Stimulated activated naive CD8-positive, alpha-beta T cell treated with anti-CD3 and anti-CD28 coated beads, Interleukin-15, amount 100 ng/mL, for 72 hours (primary cell): Measurements from ENCODE around the gene BANP.
"Not testable (repeated sequence)": the region's sequence is repeated elsewhere in the genome, so short reads cannot be mapped to it uniquely, and the experiment has no call there.

Source experiments
- ATAC-seq: fragments of 150-1000 bp; cut with Tn5 transposase; 2 replicates; pipeline ENCODE4 v1.10.0; 2021; ENCODE audit warnings: mild to moderate bottlenecking, moderate library complexity
- DNase-seq, 2 donors: peaks; one replicate each; pipeline ENCODE4 v3.0.0; 2021 to 2022
- H3K27ac Mint-ChIP-seq, 2 donors: one replicate each; pipeline ENCODE4 v1.8.0; 2022; ENCODE audit warnings: mild to moderate bottlenecking in 2 of 2, mixed read lengths in 2 of 2, moderate library complexity in 2 of 2
- H3K27me3 Mint-ChIP-seq: one replicate; pipeline ENCODE4 v1.8.0; 2022; ENCODE audit warnings: mixed read lengths
- H3K4me1 Mint-ChIP-seq: one replicate; pipeline ENCODE4 v1.8.0; 2022; ENCODE audit warnings: mild to moderate bottlenecking, mixed read lengths
- H3K4me3 Mint-ChIP-seq, 2 donors: one replicate each; pipeline ENCODE4 v1.8.0; 2022; ENCODE audit warnings: mild to moderate bottlenecking in 2 of 2, mixed read lengths in 2 of 2, moderate library complexity in 1 of 2
- H3K9me3 Mint-ChIP-seq, 2 donors: one replicate each; pipeline ENCODE4 v1.8.0; 2022; ENCODE audit warnings: mixed read lengths in 2 of 2

BANP gene

GRCh38 chr16:88005181-88005581 is 53.9 kb downstream of the BANP start:
- H3K27ac Mint-ChIP-seq: no peak overlapping the region
- H3K4me1 Mint-ChIP-seq: peaks cover 5% of the 10 kb centered on the region
- H3K4me3 Mint-ChIP-seq: no peak overlapping the region
- H3K27me3 Mint-ChIP-seq: no peaks in the 10 kb centered on the region
- DNase-seq: no peak
- no peaks in the 10 kb centered on the region for H3K9me3 Mint-ChIP-seq
- no peak for ATAC-seq

GRCh38 chr16:88005968-88006367 is 54.7 kb downstream of the BANP start:
- H3K9me3 Mint-ChIP-seq: no peaks in the 10 kb centered on the region
- no peak overlapping the region for H3K4me3 Mint-ChIP-seq
- DNase-seq: no peak
- H3K27ac Mint-ChIP-seq: no peak overlapping the region
- peaks cover 5% of the 10 kb centered on the region for H3K4me1 Mint-ChIP-seq
- no peaks in the 10 kb centered on the region for H3K27me3 Mint-ChIP-seq
- ATAC-seq: no peak

DNA sequence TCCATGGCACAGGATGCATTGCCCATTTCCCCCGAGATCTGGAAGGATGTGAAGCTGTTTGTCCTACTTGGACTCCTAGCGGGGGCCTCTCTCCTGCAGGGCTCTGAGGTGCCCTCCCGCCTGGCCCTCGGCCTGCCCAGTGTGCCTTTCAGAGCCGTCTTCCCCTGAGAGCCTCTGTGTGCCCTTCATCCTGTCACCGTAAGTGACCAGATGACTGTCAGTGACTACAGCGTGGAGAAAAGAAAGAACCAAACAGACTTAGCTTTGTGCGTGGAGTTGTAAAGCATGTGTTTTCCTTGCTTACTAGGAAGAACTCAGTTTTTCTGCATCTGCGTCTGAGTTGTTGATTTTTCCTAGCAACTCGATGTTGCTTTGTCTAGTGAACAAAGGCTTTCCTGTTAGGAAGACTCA is 56.1 kb downstream of the BANP start:
- ATAC-seq: no peak
- peaks cover 5% of the 10 kb centered on the region for H3K4me1 Mint-ChIP-seq
- no peak for DNase-seq
- no peaks in the 10 kb centered on the region for H3K27me3 Mint-ChIP-seq
- H3K27ac Mint-ChIP-seq: no peak overlapping the region
- no peak overlapping the region for H3K4me3 Mint-ChIP-seq
- H3K9me3 Mint-ChIP-seq: no peaks in the 10 kb centered on the region

- no peak overlapping the region for H3K4me3 Mint-ChIP-seq
- no peak overlapping the region for H3K27ac Mint-ChIP-seq
- peaks cover 10% of the 10 kb centered on the region for H3K4me1 Mint-ChIP-seq
- ATAC-seq: no peak
- H3K27me3 Mint-ChIP-seq: no peaks in the 10 kb centered on the region
- no peak for DNase-seq
- no peaks in the 10 kb centered on the region for H3K9me3 Mint-ChIP-seq
Measured at GRCh38 chr16:88008840-88009239, 57.6 kb downstream of the BANP start.

GRCh38 chr16:88009563-88010342 is 58.5 kb downstream of the BANP start:
- no peak for DNase-seq
- H3K4me1 Mint-ChIP-seq: peaks cover 11% of the 10 kb centered on the region
- no peaks in the 10 kb centered on the region for H3K27me3 Mint-ChIP-seq
- H3K27ac Mint-ChIP-seq: peak overlapping the region in 1 of 2 donors; percentile 75
- H3K9me3 Mint-ChIP-seq: no peaks in the 10 kb centered on the region
- H3K4me3 Mint-ChIP-seq: no peak overlapping the region
- no peak for ATAC-seq

GRCh38 chr16:88010343-88010967 is 59.2 kb downstream of the BANP start:
- no peak for DNase-seq
- no peaks in the 10 kb centered on the region for H3K9me3 Mint-ChIP-seq
- no peak overlapping the region for H3K4me3 Mint-ChIP-seq
- no peak overlapping the region for H3K27ac Mint-ChIP-seq
- peaks cover 10% of the 10 kb centered on the region for H3K4me1 Mint-ChIP-seq
- no peak for ATAC-seq
- H3K27me3 Mint-ChIP-seq: no peaks in the 10 kb centered on the region

DNA sequence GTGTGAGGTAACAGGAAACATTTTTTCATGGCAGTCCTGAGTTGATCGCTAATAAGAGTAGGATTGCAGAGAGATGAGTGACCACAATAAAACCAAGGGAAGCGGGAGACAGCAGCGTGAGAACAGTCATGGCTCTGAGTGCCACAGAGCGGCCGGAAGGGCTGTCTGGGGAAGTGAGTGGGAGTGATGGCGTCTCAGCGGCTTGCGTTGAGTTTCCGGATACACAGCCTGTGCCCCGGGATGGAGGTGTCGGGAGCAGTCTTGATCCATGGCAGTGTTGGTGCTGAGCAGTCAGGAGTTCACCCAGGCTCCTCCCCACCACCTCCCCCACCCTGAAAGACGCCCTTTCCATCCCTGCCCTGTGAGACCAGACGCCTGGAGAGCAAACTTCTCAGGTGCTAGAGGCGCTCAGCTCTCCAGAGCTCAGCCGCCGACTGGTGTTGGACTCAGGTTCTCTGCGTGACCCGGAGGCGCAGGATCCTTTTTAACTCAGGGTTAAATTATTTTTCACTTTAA is 59.8 kb downstream of the BANP start:
- Mint-ChIP-seq H3K27ac (peak overlapping the region in 1 of 2 donors; percentile 54), H3K4me3 (no peak overlapping the region), H3K9me3 (no peaks in the 10 kb centered on the region), H3K27me3 (no peaks in the 10 kb centered on the region), H3K4me1 (peaks cover 11% of the 10 kb centered on the region)
- DNase-seq: no peak
- no peak for ATAC-seq

DNA sequence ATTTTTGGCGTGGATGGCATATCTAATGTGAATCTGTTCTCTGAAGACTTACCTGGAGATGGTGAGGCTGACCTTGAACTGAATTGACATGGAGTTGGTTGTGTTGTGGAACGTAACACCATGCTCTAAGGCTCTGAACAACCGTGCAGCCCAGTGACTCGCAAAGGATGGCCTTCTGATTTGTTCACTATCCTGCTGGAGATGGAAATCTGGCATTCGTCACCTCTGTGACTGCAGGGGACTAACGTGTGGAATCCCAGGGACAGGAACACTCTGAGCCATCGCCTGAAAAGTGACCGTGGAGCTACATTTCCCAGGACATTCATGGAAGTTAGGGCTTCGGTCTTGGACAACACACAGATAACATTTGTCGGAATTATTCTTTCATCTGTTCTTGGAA is 61.1 kb downstream of the BANP start:
- ATAC-seq (no peak), DNase-seq (no peak)
- Mint-ChIP-seq H3K4me3 (no peak overlapping the region), H3K9me3 (no peaks in the 10 kb centered on the region), H3K4me1 (peaks cover 11% of the 10 kb centered on the region), H3K27me3 (no peaks in the 10 kb centered on the region), H3K27ac (no peak overlapping the region)

DNA sequence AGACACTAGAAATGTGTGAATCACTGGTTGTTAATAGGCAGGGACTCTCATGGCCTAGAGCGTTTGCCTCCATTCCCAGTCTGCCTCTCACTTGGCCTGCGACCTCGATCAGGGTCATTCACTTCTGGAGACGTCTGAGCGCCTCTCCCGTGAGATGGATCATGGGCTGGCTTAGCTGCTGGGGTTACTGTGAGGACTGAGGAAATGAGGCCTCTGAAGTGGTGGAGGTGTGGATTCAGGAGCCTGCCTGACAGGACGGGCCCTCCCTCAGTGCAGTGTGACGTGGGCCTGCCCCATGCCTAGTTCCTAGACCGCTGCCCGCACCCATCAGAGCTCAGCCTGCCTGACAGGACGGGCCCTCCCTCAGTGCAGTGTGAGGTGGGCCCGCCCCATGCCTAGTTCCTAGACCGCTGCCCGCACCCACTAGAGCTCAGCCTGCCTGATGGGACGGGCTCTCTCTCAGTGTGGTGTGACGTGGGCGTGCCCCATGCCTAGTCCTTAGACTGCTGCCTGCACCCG is 61.9 kb downstream of the BANP start:
- ATAC-seq: peak; percentile 31
- H3K9me3 Mint-ChIP-seq: no peaks in the 10 kb centered on the region
- H3K4me1 Mint-ChIP-seq: peaks cover 11% of the 10 kb centered on the region
- H3K27me3 Mint-ChIP-seq: no peaks in the 10 kb centered on the region
- H3K27ac Mint-ChIP-seq: no peak overlapping the region
- H3K4me3 Mint-ChIP-seq: no peak overlapping the region
- no peak for DNase-seq

DNA sequence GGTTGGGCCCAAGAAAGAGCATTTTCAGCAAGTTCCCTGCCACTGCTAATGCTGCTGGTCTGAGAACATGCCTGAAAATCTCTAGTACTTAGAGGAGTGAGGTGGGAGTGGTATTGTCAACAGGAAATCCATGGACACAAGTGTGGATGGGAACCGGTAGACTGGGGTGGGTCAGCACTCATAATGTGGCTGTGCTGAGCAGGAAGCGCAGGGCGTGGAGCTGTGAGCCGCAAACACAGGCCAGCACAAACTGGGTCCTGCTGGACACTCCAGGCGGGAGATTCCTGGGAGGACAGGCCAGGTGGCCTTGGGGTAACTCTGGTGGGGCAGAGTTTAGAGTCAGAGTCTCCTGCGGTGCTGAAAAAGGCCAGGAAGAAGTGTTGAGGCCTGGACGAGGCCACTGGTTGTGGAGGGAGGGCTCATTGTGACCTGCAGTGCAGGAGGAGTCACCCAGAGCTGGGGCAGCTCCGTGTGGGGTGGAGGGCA is 62.6 kb downstream of the BANP start:
- no peaks in the 10 kb centered on the region for H3K27me3 Mint-ChIP-seq
- H3K4me3 Mint-ChIP-seq: no peak overlapping the region
- H3K27ac Mint-ChIP-seq: peak overlapping the region in 1 of 2 donors; percentile 96
- H3K9me3 Mint-ChIP-seq: no peaks in the 10 kb centered on the region
- peaks cover 11% of the 10 kb centered on the region for H3K4me1 Mint-ChIP-seq
- DNase-seq: no peak
- ATAC-seq: no peak

DNA sequence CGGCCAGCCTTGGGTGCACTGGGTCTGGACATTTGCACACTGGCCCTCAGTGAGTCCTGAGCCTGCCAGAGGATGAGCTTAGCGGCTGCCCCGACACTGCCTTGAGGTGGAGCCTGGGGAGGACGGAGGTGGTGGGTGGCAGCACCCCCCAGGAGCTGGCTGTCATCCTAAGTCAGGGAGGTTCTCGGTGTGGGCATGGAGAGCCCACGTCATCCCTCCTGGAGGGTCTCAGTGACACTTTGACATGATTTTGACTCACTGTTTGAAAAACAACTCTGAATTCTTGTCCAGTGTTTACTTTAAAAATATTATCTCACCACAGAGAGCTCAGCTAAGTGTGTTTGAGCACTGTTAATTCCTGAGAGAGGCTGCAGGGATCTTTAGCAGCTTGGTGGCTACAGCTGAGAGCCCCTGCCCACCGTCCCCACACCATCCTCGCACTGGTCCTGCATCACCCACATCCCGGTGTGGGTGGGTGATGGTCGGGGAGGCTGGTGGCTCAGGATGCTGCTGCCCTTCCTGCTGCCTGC is 63.1 kb downstream of the BANP start:
- peaks cover 11% of the 10 kb centered on the region for H3K4me1 Mint-ChIP-seq
- no peaks in the 10 kb centered on the region for H3K27me3 Mint-ChIP-seq
- DNase-seq: no peak
- no peaks in the 10 kb centered on the region for H3K9me3 Mint-ChIP-seq
- peak overlapping the region in 1 of 2 donors; percentile 96 for H3K27ac Mint-ChIP-seq
- no peak overlapping the region for H3K4me3 Mint-ChIP-seq
- no peak for ATAC-seq

- DNase-seq (no peak), ATAC-seq (no peak)
- Mint-ChIP-seq H3K4me3 (no peak overlapping the region), H3K9me3 (no peaks in the 10 kb centered on the region), H3K27ac (peak overlapping the region; percentile 74 to 82), H3K27me3 (no peaks in the 10 kb centered on the region), H3K4me1 (peaks cover 11% of the 10 kb centered on the region)
Measured at GRCh38 chr16:88014954-88015805, 63.9 kb downstream of the BANP start.

GRCh38 chr16:88015806-88016140 is 64.5 kb downstream of the BANP start:
- no peak overlapping the region for H3K27ac Mint-ChIP-seq

DNA sequence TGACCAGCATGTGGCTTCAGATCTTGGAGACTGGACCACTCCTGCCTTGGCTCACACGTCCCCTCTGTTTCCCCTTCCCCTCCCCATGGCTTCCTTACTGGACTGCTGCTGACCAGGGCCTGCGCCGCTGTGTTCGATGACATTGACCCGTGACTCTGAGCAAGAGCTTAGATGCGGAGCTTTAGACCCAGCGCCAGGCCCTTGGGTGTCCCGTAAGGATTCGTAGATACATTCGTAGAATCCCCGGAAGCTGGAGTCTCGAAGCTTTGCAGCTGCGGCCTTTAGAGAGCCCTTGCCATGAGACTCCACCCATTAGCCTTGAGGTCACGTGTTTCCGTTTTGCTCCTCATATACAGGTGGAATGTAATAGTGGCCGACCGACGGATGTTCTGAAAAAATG is 65.2 kb downstream of the BANP start:
- not testable (repeated sequence) for H3K9me3 Mint-ChIP-seq, H3K27me3 Mint-ChIP-seq, H3K4me3 Mint-ChIP-seq, ATAC-seq, DNase-seq
- Mint-ChIP-seq H3K27ac (peak overlapping the region in 1 of 2 donors; percentile 95), H3K4me1 (peaks cover 11% of the 10 kb centered on the region)

More at GRCh38 chr16:88015806-88016140, 64.5 kb downstream of the BANP start:
- Mint-ChIP-seq H3K9me3 (no peaks in the 10 kb centered on the region), H3K4me1 (peaks cover 11% of the 10 kb centered on the region), H3K27me3 (no peaks in the 10 kb centered on the region), H3K4me3 (no peak overlapping the region)
- no peak for DNase-seq
- ATAC-seq: no peak

GRCh38 chr16:88016964-88017363 is 65.7 kb downstream of the BANP start:
- Mint-ChIP-seq H3K4me1 (peaks cover 11% of the 10 kb centered on the region), H3K4me3 (no peak overlapping the region), H3K27ac (peak overlapping the region in 1 of 2 donors; percentile 95), H3K9me3 (no peaks in the 10 kb centered on the region), H3K27me3 (no peaks in the 10 kb centered on the region)
- DNase-seq (no peak), ATAC-seq (no peak)
